ENCODE measurements around the gene NUPR1.

The NUPR1 gene

GRCh38 chr16:28522792-28523191, 16.0 kb downstream of the NUPR1 start:
- Histone ChIP-seq H3K4me1 (peaks cover 0 to 6% (median 0%) of the 10 kb centered on the region in 4 donors), H3K27me3 (no peaks in the 10 kb centered on the region), H3K36me3 (no peaks in the 10 kb centered on the region), H3K9me3 (no peaks in the 10 kb centered on the region), H3K27ac (no peak overlapping the region), H3K4me3 (no peak overlapping the region)
- TF ChIP-seq CTCF (IDR thresholded peaks at IDR 0.05): no peak
- DNase-seq: no peak
- intact Hi-C loops (cut with DNase I; ENCODE audit: low total_unique reads): no loop called here

- Histone ChIP-seq H3K27ac (no peak overlapping the region), H3K36me3 (no peaks in the 10 kb centered on the region), H3K9me3 (no peaks in the 10 kb centered on the region), H3K4me1 (peaks cover 0 to 6% (median 0%) of the 10 kb centered on the region in 4 donors), H3K27me3 (no peaks in the 10 kb centered on the region), H3K4me3 (no peak overlapping the region)
- DNase-seq: no peak
- intact Hi-C loops (cut with DNase I; ENCODE audit: low total_unique reads): no loop called here
- TF ChIP-seq CTCF (IDR thresholded peaks at IDR 0.05): no peak
Measured at GRCh38 chr16:28521436-28521835, 17.3 kb downstream of the NUPR1 start.

GRCh38 chr16:28520672-28521071, 18.1 kb downstream of the NUPR1 start:
- peaks cover 0 to 6% (median 0%) of the 10 kb centered on the region in 4 donors for H3K4me1 ChIP-seq
- no peaks in the 10 kb centered on the region for H3K36me3 ChIP-seq
- no peaks in the 10 kb centered on the region for H3K27me3 ChIP-seq
- intact Hi-C loops (cut with DNase I; ENCODE audit: low total_unique reads): no loop called here
- no peak for TF ChIP-seq CTCF (IDR thresholded peaks at IDR 0.05)
- H3K9me3 ChIP-seq: no peaks in the 10 kb centered on the region
- DNase-seq: no peak
- H3K4me3 ChIP-seq: no peak overlapping the region
- no peak overlapping the region for H3K27ac ChIP-seq

GRCh38 chr16:28514246-28514645, 24.5 kb downstream of the NUPR1 start:
- intact Hi-C loops (cut with DNase I; ENCODE audit: low total_unique reads): no loop called here
- H3K27me3 ChIP-seq: no peaks in the 10 kb centered on the region
- H3K4me1 ChIP-seq: no peaks in the 10 kb centered on the region
- no peak overlapping the region for H3K27ac ChIP-seq
- H3K4me3 ChIP-seq: no peak overlapping the region
- no peak for DNase-seq
- no peaks in the 10 kb centered on the region for H3K9me3 ChIP-seq
- no peak for TF ChIP-seq CTCF (IDR thresholded peaks at IDR 0.05)
- no peaks in the 10 kb centered on the region for H3K36me3 ChIP-seq

GRCh38 chr16:28513484-28514181, 25.1 kb downstream of the NUPR1 start:
- Histone ChIP-seq H3K4me3 (no peak overlapping the region), H3K36me3 (no peaks in the 10 kb centered on the region), H3K4me1 (no peaks in the 10 kb centered on the region), H3K27me3 (no peaks in the 10 kb centered on the region), H3K9me3 (no peaks in the 10 kb centered on the region), H3K27ac (no peak overlapping the region)
- intact Hi-C loops (cut with DNase I; ENCODE audit: low total_unique reads): no loop called here
- no peak for TF ChIP-seq CTCF (IDR thresholded peaks at IDR 0.05)
- DNase-seq: no peak

All from tibial artery (tissue), 4 donors.